Ammon's horn (tissue), 1 donor: Measurements from ENCODE around the gene CACFD1.

Experiments used
- DNase-seq: peaks from one replicate; pipeline ENCODE4 v3.0.0-alpha.2; 2016; ENCODE audit warnings: low spot score

Gene CACFD1

GRCh38 chr9:133499892-133500270, 40.1 kb downstream of the CACFD1 start:
- DNase-seq, result no peak

GRCh38 chr9:133502112-133502511, 42.3 kb downstream of the CACFD1 start:
- DNase-seq, result no peak

- no peak for DNase-seq
Measured at GRCh38 chr9:133505186-133505830, 45.5 kb downstream of the CACFD1 start.

GRCh38 chr9:133505901-133506652, 46.3 kb downstream of the CACFD1 start:
- DNase-seq, result no peak

- no peak for DNase-seq
Measured at GRCh38 chr9:133506653-133507038, 46.9 kb downstream of the CACFD1 start.

GRCh38 chr9:133507246-133507965, 47.6 kb downstream of the CACFD1 start:
- no peak for DNase-seq

GRCh38 chr9:133508046-133508445, 48.3 kb downstream of the CACFD1 start:
- no peak for DNase-seq

- DNase-seq, result peak; percentile 60
Measured at GRCh38 chr9:133509179-133510083, 49.7 kb downstream of the CACFD1 start.

DNA sequence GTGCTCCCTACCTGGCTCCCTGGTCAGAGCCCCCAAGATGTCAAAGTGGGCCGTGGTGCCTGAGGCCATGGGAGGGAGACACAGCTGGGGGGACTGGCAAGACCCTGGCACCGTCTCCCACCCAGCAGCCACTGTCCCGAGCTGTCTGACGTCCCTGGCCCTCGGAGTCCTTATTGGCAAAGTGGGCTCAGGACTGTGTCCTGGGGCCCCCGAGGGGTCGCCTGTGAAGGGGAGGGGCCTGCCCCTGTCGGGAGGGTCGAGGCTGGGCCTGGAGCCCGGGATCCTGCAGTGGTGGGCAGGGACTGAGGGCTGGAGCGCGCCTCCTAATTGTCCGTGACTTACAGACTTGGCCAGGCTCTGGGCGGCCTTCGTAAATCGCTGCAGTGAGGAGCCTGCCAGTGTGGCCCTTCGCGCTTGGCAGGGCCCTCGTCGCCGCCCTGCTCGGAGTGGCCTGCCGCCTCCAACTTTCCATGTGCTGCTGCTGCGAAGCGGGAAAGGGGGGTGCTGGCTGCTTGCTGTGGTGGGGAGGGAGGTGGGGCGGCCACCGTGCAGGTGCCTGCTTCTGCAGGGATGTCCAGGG, 51.2 kb downstream of the CACFD1 start:
- DNase-seq, result no peak

GRCh38 chr9:133511607-133512006, 51.8 kb downstream of the CACFD1 start:
- DNase-seq, result no peak

DNA sequence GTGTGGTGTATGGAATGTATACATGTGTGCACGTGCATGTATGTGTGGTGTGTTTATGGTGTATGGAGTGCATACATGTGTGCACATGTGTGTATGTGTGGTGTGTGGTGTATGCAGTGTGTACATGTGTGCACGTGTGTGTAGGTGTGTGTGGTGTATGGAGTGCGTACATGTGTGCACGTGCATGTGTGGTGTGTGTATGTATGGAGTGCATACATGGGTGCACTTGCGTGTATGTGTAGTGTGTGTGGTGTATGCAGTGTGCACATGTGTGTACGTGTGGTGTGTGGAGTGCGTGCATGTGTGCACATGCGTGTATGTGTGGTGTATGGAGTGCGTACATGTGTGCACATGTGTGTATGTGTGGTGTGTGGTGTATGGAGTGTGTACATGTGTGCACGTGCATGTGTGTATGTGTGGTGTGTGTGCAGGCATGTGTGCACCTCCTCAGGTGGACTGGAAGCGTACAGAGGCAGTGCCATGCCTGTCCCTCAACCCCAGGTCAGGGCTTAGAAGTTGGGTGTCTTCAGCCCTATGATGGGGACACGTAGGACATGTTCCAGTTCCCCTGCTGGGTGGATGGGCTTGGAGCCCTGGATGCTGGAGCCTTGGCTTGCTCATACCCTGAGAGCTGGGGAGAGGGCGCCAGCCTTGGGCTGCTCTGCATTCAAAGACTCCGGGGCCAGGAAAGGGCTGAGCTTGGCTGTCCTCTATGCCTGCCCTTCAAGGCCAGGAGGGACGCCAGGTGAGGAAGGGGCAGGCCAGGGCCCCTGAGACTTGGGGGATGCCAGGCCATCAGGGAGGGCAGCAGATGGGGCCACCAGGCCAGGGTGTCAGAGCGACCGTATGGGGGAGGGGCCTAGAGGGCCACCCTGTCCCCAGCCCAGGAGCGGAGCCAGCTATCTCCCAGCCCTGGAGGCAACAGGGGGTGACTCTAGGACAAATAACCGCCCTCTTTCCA, 52.8 kb downstream of the CACFD1 start:
- DNase-seq, result no peak

DNA sequence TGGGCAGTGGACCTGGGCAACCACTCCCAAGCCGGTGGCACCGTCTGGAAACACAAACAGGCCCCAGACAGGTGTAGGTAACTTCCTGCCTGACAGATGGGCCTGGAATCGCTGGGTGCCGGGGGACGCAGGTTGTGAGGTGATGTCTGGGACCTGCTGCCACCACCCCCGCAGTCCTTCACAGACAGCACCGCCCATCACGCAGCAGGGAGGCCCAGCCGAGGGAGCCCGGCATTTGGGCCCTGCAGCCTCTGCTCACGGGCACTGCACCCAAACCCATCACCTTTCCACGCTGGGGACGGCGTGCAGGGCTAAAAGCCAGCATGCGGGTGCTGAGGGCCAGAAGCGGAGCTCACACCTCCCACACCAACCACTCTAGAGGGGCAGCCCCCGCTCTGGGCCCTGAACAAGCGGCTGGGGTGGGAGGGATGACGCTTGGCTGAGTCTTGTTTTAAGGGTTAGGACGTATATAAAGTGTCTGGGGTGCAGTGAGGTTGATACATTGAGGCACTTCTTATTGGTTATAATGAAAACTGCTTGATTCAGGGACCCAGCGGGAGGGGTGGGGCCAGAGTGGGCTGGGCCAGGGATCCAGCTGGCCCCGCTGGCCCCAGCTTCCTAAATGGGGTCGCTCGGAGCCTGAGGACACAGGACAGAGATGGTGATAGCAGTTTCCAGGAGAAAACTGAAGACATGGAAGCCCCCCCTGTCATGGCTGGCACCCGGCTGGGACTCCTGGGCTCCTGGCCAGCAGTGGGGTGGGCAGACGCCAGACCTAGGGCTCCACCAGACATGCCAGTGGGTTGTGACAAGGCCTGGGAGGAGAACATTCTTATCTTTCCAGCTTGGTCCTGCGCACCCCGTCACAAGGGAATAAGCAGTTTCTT, 53.7 kb downstream of the CACFD1 start:
- DNase-seq, result no peak

DNA sequence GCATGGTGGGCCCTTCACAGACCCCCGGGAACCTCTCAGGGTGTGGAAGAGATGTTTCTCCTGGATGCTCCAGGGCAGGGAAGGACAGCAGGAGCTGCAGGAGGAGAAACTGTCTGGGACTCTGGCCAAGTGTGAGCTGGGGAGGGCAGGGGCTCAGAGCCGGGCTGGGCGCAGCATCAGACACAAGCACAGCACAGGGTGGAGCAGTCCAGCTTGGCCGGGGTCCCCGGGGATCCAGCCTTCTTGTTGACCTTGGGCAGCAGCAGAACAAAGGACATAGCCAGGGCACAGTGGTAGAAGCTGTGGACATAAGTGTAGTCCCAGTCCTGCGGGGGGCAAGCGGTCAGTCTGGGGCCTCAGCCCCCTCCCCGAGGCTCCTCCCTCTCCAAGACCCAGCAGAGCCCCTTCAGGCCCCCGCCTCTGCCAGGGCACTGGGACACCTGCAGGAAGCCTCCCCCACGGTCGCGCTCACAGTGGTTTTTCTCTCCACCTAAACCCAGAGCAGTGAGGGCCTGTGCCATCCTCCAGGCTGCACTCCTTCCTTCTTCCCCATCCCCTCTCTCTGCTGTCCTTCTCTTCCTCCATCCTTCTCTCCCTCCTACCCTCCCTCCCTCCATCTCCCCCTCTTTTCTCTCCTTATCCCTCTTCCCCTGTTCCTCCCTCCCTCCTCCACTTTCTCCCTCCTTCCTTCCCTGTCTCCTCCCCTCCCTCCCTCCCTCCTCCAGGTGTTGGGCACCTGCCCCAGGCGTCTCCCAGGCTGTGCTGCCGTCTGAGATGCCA, 54.9 kb downstream of the CACFD1 start:
- DNase-seq, result peak; percentile 80

- DNase-seq, result no peak
Measured at GRCh38 chr9:133515240-133515610, 55.4 kb downstream of the CACFD1 start.

DNA sequence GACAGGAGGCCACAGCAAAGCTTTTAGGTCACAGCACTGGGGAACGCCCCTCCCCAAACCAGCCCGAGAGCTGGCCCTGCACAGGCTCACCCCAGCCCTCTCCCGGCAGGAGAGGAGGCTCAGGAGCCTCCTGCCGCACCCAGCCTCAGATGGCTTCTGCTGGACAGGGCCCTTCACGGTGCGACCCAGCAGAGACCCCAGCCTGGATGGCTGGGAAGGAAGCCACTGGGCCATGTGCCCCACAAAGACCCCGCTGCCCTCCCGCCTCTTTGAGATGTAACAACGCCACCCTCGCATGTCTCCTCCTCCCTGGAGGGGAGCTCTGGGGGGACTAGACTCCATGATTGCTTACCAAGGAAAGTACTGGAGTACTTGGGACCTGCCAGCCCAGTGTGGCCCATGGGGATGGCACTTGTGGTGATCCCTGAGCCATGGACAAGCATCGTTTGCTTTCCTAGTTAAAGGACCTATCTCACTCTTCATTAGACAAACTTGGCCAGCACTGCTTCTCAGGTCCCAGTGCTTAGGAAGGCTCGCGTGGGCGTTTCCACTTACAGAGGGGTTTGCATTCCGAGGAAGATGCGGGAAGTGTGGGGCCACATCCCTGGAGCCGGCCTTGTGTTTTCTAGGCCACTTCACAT, 56.0 kb downstream of the CACFD1 start:
- no peak for DNase-seq

GRCh38 chr9:133516256-133516960, 56.6 kb downstream of the CACFD1 start:
- no peak for DNase-seq

- DNase-seq, result no peak
Measured at GRCh38 chr9:133516961-133517350, 57.2 kb downstream of the CACFD1 start.

DNA sequence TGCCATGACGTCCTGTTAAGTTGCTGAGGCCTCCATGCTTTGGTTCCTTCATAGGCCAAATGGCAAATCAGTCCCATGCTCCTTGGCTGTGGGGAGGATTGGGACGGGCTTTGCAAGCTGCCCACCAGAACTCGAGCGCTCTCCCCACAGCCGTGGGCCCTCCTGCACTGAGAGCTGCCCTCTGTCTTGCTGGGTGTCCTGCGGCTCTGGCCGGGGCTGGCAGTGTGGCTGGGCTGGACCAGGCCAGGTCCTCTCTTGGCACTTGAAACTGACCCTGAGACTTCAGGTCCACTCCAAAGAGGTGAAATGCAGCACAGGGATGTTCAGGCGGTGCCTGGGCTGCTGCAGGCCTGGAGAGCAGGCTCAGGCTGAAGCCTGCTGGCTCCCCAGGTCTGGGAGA, 57.9 kb downstream of the CACFD1 start:
- no peak for DNase-seq
